ENCODE measurements around the gene RPSA. TPM values are rescaled to one million over a fixed set of nuclear protein-coding genes. Genes with fewer than 3 reads are reported as not detected.

RPSA gene
- total and polyA plus RNA-seq, 9 of the 15 experiments (the other 6 are each of a cell fraction or from before 2014, with no cell fraction given): 2,290 to 4,272 (median 2,730) TPM

DNA sequence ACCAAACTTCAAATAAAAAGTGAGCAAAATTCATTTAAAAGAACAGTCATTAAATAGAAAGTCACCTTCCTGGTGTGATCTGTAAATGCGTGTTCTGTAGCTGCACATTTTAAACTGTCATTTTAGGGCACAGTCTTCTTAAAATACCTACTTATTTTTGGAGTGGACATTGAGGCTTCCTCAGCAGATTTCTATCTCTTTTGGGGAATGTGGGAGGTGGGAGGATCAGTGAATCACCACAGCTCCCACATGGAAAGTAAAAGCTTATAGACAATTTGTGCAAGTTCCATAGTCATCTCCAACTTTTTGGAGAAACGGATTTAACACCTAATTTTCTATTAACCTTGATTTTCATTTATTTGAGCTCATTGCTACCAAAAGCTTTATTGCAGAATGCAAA, 39.9 kb downstream of the RPSA start:
- POLR2A ChIA-PET: interaction anchor here (0.6 to 1.3 kb wide), 3 partner anchors 12 to 42 kb away, joined by 3 to 4 read pairs (median 3); no protein-coding TSS in a partner anchor
- H3K4me1 ChIP-seq (replicated peaks in 1 of 2; ENCODE audit: control insufficient read depth in 2 of 2, insufficient read depth in 2 of 2, low read length in 2 of 2): peaks cover 0 to 12% of the 10 kb centered on the region in 2 experiments; a peak in 2 of 5 replicates
- TF ChIP-seq MXD1 (CRISPR knock-in tag; IDR thresholded peaks at IDR 0.05; ENCODE audit: borderline replicate concordance, poor library complexity, severe bottlenecking) (no peak), TEAD1 (CRISPR knock-in tag; IDR thresholded peaks at IDR 0.05) (0 out of 4 replicates have a peak, but pooled peaks of 1 of the 2 experiments have one; percentile 56), FOSL1 (tag; conservative IDR thresholded peaks at IDR 0.05) (peak; percentile 77)
- DNase-seq (ENCODE audit: extremely low read depth in 1 of 4, low spot score in 3 of 4) (no peak), FAIRE-seq (no peak), ATAC-seq (no peak)
- H3K36me3 ChIP-seq (ENCODE audit: control insufficient read depth, insufficient read depth, low read length): no peaks in the 10 kb centered on the region
- H3K9me3 ChIP-seq (replicated peaks; ENCODE audit: control insufficient read depth, insufficient read depth, low read depth, low read length): no peaks in the 10 kb centered on the region
- BruUV-seq (replicated peaks): no TSS peak
- in situ Hi-C loops (cut with MboI) (no loop called here), intact Hi-C loops (cut with micrococcal nuclease) (loop anchor here (5.0 to 10.0 kb wide), 2 partner anchors 546 to 728 kb away; no protein-coding TSS in a partner anchor)
- H3K79me2 ChIP-seq (ENCODE audit: control insufficient read depth, insufficient read depth, low read length): no peaks in the 10 kb centered on the region
- H3K27me3 ChIP-seq (ENCODE audit: control insufficient read depth in 2 of 2, insufficient read depth in 2 of 2, low read length in 2 of 2): peaks cover 12 to 18% of the 10 kb centered on the region in 2 experiments; a peak in 4 of 5 replicates
- no peak overlapping the region for H3K4me2 ChIP-seq (ENCODE audit: insufficient read depth, low read length)
- no peak overlapping the region for H3K9ac ChIP-seq (ENCODE audit: insufficient read depth in 1 of 2, low read depth in 2 of 2, low read length in 2 of 2)
- H4K20me1 ChIP-seq (replicated peaks; ENCODE audit: control insufficient read depth, insufficient read depth, low read length): no peaks in the 10 kb centered on the region
- H2AFZ ChIP-seq (ENCODE audit: low read depth, low read length): no peak overlapping the region
- no peaks in the 10 kb centered on the region for H3K9me1 ChIP-seq (ENCODE audit: control insufficient read depth, insufficient read depth, low read length)
- CTCF ChIA-PET (ENCODE audit: low intra/inter-chr PET ratio): interaction anchor here (0.8 to 3.0 kb wide), 2 partner anchors 13 to 52 kb away, joined by 3 to 30 read pairs; no protein-coding TSS in a partner anchor
- H3K4me3 ChIP-seq: no peak overlapping the region
- WGBS (ENCODE audit: insufficient coverage, low coverage, missing lambda C conversion rate): 0% methylated on average over 2 of the region's 2 CpGs
- no peak overlapping the region for H3K27ac ChIP-seq (ENCODE audit: extremely low read depth, low read depth, low read length)
